Ishikawa (cell line): ENCODE data around the gene CAST.

Source experiments
- CEBPB ChIP-seq: IDR thresholded peaks from 2 replicates; pipeline ENCODE4 v1.6.1; 2012
- MAX ChIP-seq: IDR thresholded peaks from 2 replicates; pipeline ENCODE4 v1.6.1; 2012
- ZBTB7A ChIP-seq: IDR thresholded peaks from 2 replicates; pipeline ENCODE4 v1.6.1; 2012; ENCODE audit warnings: low read depth

GRCh38 chr5:96776621-96777020 lies 114.4 kb downstream of the CAST start:
- no peak for TF ChIP-seq CEBPB
- no peak for TF ChIP-seq ZBTB7A
- TF ChIP-seq MAX, result no peak
